Measurements from ENCODE around the gene GARNL3.
A peak's percentile ranks its signal among the peaks of the same experiment; 100 is the strongest.

Gene GARNL3

DNA sequence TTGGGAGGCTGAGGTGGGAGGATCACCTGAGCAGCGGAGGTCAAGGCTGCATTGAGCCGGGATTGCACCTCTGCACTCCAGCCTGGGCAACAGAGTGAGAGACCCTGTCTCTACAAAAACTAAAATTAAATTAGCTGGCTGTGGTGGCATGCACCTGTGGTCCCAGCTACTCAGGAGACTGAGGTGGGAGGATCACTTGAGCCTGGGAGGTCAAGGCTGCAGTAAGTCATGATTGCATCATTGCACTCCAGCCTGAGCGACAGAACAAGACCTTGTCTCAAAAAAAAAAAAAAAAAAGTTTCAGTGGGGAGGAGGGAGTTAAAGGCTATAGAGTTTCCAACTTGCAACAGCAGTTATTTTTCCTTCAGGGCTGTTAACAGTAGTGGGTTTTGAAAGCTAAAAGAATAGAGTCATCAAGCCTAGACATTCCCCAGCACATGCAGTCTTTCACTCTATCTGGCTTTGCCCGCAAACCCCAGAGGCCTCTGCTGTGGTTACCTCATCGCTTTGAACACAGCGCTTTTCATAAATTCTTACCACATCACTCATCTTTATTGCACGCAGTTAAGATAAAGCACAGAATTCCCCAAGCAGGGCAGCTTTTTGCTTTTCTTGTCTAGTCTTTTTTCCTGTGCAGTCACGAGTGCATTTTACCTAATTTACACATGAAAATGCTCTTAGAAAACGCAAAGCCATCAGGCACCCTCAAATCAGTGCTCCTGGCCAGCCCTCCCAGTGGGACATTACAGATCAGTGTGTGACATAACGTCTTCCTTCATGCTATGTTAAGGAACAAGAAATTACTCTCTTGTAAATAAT lies 123.7 kb downstream of the GARNL3 start:
- peak; percentile 96 for DNase-seq (ENCODE audit: low read depth)

DNA sequence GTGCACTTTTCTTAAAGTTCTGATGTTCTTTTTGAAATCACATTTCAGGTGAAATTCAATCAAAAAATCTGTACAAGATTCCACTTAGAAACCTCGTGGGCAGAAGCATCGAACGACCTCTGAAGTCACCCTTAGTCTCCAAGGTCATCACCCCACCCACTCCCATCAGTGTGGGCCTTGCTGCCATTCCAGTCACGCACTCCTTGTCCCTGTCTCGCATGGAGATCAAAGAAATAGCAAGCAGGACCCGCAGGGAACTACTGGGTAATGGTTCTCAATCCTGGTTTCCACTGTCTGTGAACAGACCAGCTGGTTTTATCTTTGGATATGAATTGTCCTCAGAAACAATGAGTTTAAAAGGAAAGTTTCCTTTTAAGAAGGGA lies 124.3 kb downstream of the GARNL3 start:
- DNase-seq (ENCODE audit: low read depth): no peak

DNA sequence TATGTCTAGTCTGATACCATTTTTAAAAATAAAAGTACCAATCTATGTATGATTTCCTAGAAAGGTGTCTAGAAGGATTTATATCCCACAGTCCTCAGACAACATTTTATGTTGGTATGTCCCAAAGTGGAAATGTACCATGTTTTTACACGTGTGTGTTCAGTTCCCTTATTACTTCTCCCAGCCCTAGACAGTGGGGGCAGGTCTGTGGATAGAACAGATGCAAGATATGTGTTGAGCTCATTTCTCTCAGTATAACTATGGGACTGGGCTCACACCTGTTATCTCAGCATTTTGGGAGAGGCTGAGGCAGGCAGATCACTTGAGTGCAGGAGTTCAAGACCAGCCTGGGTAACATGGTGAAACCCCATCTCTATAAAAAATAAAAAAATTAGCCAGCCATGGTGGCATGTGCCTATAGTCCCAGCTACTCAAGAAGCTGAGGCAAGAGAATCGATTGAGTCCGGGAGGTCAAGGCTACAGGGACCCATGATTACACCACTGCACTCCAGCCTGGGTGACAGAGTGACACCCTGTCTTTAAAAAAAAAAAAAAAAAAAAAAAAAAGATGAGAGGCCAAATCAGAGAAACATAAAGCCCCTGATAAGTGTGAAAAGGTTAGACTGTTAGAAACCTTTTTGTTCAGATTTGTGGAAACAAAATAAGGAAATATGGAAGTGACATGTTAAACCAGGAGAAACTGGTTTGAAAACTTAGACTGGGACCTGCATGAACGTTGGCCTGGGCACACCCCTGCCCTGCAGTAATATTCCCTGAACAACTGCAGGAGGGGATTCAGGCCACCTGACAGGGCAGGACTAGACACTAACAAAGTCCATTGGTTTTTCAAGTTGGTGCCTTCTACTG lies 125.0 kb downstream of the GARNL3 start:
- no peak for DNase-seq (ENCODE audit: low read depth)

DNA sequence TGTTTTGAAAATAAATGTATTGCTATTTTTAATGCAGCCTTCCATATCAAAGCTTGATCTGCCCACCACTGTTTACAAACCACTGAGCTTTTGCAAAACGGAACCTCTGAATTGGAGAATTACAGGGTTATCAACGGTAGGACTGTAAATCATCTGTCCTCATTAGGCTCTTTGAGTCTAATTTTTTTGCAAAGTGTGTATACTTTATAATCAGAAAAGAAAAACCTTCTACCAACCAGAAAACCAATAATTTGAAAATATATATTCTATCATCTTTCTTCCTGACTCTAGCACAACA lies 125.6 kb downstream of the GARNL3 start:
- no peak for DNase-seq (ENCODE audit: low read depth)

DNA sequence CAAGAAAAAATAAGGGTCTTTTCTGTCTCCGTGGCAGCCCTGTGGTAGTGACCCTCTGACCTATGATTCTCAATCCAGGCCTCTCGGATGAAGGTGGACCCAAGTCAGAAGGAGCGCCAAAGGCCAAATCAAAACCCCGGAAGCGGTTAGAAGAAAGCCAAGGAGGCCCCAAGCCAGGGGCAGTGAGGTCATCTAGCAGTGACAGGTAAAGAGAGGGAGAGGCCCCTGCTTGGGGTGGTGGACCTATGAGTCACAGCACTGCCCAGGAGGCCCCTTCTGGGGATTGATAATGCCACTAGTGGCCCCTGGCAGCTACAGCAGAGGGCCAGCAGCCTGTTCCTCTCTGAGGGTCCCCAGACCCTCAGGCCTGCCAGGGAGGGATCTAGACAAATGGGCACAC lies 126.0 kb downstream of the GARNL3 start:
- DNase-seq (ENCODE audit: low read depth): no peak

GRCh38 chr9:127392166-127392565 lies 127.6 kb downstream of the GARNL3 start:
- no peak for DNase-seq (ENCODE audit: low read depth)

DNA sequence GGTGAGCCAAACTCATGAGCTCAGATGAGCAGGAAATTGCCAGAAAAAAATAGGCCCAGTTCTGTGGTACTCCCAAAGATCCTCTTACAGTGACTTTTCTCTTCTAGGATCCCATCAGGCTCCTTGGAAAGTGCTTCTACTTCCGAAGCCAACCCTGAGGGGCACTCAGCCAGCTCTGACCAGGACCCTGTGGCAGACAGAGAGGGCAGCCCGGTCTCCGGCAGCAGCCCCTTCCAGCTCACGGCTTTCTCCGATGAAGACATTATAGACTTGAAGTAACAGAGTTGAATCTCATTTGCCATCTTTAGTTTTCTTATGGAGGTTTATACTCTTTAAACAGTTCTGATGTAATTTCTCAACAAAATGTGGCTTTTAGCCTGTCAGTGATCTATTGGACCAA lies 128.4 kb downstream of the GARNL3 start:
- DNase-seq (ENCODE audit: low read depth): no peak

GRCh38 chr9:127393645-127394044 lies 129.1 kb downstream of the GARNL3 start:
- no peak for DNase-seq (ENCODE audit: low read depth)

GRCh38 chr9:127395497-127396252 lies 131.1 kb downstream of the GARNL3 start:
- no peak for DNase-seq (ENCODE audit: low read depth)

GRCh38 chr9:127396253-127396807 lies 131.8 kb downstream of the GARNL3 start:
- no peak for DNase-seq (ENCODE audit: low read depth)

DNA sequence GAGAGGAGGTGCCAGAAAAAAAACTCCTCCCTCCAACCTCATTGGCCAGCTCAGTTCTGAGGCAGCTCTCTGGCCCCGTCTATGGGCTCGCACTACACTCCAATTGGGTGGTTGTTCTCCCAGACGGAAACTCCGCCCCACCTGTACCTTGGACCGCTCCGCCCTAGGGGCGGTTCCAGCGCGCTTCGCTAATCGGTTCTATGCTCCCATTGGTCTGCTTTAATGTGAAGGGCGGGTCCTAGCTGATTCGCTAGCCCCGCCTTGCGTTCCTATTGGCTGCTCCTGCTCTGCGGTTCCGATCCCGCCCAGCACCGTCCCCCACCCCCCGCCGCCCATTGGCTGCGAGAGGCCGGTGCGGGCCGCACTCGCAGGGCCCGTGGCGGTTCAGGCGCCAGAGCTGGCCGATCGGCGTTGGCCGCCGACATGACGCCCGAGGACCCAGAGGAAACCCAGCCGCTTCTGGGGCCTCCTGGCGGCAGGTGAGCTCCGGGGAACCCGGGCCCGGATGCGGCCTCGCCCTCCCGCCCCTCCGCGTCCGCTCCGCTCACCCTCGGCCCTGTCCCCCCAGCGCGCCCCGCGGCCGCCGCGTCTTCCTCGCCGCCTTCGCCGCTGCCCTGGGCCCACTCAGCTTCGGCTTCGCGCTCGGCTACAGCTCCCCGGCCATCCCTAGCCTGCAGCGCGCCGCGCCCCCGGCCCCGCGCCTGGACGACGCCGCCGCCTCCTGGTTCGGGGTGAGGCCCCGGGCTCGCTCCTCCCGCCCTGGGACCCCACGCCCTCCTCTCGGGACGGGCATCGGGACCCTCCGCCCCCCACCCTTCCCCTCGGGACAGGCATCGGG lies 132.5 kb downstream of the GARNL3 start, which contains the start of gene SLC2A8:
TSS of gene SLC2A8 (plus strand) at position 362 of the 838 bp plus-strand sequence. CDS start at position 424, 62 bp downstream.
- DNase-seq (ENCODE audit: low read depth): peak; percentile 96

DNA sequence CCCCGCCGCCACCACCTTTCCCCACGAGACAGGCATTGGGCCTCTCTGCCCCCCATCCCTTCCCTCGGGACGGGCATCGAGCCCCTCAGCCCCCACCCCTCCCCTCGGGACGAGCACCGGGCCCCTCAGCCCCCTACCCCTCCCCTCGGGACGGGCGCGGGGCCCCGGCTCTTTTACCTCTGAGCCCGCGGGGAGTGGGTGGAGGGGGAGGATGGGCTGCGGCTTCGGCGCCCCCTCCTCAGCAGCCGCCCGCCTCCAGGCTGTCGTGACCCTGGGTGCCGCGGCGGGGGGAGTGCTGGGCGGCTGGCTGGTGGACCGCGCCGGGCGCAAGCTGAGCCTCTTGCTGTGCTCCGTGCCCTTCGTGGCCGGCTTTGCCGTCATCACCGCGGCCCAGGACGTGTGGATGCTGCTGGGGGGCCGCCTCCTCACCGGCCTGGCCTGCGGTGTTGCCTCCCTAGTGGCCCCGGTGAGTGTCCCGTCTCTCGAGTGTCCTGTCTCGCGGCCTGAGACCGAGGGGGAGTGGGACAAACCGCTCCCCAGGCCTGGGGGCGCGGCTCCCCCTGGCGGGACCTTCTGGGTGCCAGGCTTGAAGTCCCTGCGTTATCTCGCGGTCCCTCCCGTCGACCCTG lies 133.2 kb downstream of the GARNL3 start:
- no peak for DNase-seq (ENCODE audit: low read depth)

- DNase-seq (ENCODE audit: low read depth): no peak
Observed at GRCh38 chr9:127398275-127398647, 133.7 kb downstream of the GARNL3 start.

DNA sequence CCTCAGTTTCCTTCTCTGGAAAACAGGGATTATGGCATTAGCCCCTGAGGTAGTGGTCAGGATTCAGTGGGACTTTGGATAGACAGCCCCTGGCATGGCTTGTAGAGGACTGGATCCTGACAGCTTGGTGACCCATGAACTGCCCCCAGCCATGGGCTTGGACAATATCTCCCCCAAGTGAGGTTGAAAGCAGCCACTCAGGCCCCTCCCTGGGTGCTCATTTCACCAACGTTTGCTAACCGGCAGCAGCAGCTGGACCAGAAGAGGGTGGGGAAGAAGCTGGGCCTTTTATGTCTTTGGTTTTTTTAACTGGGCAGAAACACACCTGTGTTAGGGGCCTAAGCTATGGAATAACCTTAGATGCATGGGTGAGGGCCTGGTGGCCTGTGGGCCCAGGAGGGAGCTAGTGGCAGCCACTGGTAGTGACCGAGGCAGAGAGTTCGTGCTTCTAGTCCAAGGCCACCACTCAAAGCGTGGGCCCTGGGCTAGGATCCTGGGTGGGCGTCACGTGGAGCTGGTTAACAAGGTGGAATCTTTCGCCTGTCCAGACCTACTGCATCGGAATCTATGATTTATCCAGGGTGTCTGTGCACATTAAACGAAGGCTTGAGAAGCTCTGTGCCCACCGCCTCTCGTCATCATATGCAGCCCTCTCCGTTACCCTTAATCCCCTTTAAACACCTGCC lies 134.3 kb downstream of the GARNL3 start:
- no peak for DNase-seq (ENCODE audit: low read depth)

DNA sequence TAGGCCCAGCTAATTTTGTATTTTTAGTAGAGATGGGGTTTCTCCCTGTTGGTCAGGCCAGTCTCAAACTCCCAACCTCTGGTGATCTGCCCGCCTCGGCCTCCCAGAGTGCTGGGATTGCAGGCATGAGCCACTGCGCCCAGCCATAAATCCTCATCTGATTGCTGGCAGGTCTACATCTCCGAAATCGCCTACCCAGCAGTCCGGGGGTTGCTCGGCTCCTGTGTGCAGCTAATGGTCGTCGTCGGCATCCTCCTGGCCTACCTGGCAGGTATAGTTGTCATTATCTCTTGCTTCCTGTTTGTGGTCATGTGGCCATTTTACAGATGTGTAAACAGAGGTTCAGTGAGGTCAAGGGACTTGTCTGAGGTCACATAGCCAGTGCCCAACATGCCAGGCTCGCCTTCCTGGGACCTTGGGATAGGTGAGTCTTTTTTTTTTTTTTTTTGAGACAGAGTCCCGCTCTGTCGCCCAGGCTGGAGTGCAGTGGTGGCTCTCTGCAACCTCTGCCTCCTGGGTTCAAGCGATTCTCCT lies 135.2 kb downstream of the GARNL3 start:
- DNase-seq (ENCODE audit: low read depth): no peak

DNA sequence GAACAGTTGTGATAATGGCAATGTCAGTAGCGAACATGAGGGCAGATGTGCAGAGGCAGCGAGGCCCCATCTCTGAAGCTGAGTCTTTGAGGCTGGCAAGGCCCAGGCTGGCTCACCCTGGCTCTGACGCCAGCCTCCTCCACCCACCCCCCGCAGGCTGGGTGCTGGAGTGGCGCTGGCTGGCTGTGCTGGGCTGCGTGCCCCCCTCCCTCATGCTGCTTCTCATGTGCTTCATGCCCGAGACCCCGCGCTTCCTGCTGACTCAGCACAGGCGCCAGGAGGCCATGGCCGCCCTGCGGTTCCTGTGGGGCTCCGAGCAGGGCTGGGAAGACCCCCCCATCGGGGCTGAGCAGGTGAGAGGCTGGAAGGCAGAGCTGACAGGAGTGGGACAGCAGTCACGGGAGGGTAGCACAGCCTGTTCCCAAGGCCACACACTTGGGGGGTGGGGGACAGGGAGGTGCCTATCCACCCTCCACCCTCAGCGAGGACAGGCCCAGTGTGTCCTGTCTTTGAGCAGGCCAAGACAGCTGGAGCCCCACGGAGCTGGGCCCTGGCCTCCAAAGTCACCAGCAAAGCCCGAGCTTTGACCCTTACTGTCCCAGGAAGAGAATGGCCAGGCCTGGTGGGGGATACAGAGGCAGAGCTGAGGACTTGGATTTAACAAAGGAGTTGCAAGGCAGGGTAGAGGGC lies 138.0 kb downstream of the GARNL3 start:
- DNase-seq (ENCODE audit: low read depth): no peak

- no peak for DNase-seq (ENCODE audit: low read depth)
Observed at GRCh38 chr9:127403507-127404192, 139.1 kb downstream of the GARNL3 start.

- no peak for DNase-seq (ENCODE audit: low read depth)
Observed at GRCh38 chr9:127404631-127405030, 140.1 kb downstream of the GARNL3 start.
